Tibial nerve (tissue), 4 donors: ENCODE measurements around the gene ZBTB34. TPM values are rescaled to one million over a fixed set of nuclear protein-coding genes. Genes with fewer than 3 reads are reported as not detected.

Experiments
- DNase-seq, 2 donors: peaks; one replicate each; pipeline ENCODE4 v3.0.0-alpha.2; 2019; ENCODE audit warnings: low spot score in 2 of 2
- H3K27ac ChIP-seq, 4 donors: fragments of 200-600 bp; sonication (generic) in 3 of 4; one replicate each; pipeline ENCODE4 v1.5.1; 2017 to 2019; ENCODE audit warnings: mild to moderate bottlenecking in 1 of 4
- H3K27me3 ChIP-seq, 2 donors: fragments of 200-600 bp; sonication (generic) in 1 of 2; one replicate each; pipeline versions ENCODE4 v1.5.1 to v1.6.0; 2017 to 2019
- H3K36me3 ChIP-seq, 3 donors: fragments of 200-600 bp; sonication (generic); one replicate each; pipeline ENCODE4 v1.5.1; 2018 to 2019
- H3K4me1 ChIP-seq, 4 donors: fragments of 200-600 bp; sonication (generic) in 3 of 4; one replicate each; pipeline ENCODE4 v1.5.1; 2017 to 2019
- H3K4me3 ChIP-seq, 4 donors: fragments of 200-600 bp; sonication (generic) in 3 of 4; one replicate each; pipeline ENCODE4 v1.5.1; 2017 to 2019; ENCODE audit warnings: mild to moderate bottlenecking in 1 of 4, moderate library complexity in 1 of 4
- H3K9me3 ChIP-seq, 4 donors: fragments of 200-600 bp; sonication (generic) in 3 of 4; one replicate each; pipeline ENCODE4 v1.5.1; 2017 to 2019
- CTCF ChIP-seq, 5 experiments: fragments of 200-600 bp in 3 of 5; fragments of 450-650 bp in 2 of 5; sonication (generic) in 3 of 5; IDR thresholded peaks; one replicate each; pipeline ENCODE4 v1.5.1; 2016 to 2019; ENCODE audit warnings: antibody characterized with exemption in 5 of 5, mild to moderate bottlenecking in 3 of 5, moderate library complexity in 2 of 5
- EP300 ChIP-seq, 2 donors: sonication (generic); formaldehyde crosslinking; IDR thresholded peaks; one replicate each; pipeline ENCODE4 v1.6.1; 2017; ENCODE audit warnings: antibody characterized with exemption in 2 of 2, mild to moderate bottlenecking in 1 of 2
- POLR2A ChIP-seq, 2 donors: fragments of 450-650 bp; IDR thresholded peaks; one replicate each; pipeline ENCODE4 v1.6.1; 2017; ENCODE audit warnings: antibody characterized with exemption in 2 of 2, mild to moderate bottlenecking in 2 of 2, moderate library complexity in 2 of 2
- WGBS, 2 donors: methylation state at CpG; one replicate each; pipeline ENCODE4 v1.1.5; 2018; 5-methylcytosine and 5-hydroxymethylcytosine counted together
- total RNA-seq, 4 donors: library from RNA; depleted of rRNA; stranded (reverse); fragments of >200 nt; gene quantifications; one replicate each; pipeline ENCODE4 v1.1.0, GENCODE V29; 2016

Gene ZBTB34
- total RNA-seq, 4 donors from 2014 or later: 10.8 to 14.0 (median 11.7) TPM

DNA sequence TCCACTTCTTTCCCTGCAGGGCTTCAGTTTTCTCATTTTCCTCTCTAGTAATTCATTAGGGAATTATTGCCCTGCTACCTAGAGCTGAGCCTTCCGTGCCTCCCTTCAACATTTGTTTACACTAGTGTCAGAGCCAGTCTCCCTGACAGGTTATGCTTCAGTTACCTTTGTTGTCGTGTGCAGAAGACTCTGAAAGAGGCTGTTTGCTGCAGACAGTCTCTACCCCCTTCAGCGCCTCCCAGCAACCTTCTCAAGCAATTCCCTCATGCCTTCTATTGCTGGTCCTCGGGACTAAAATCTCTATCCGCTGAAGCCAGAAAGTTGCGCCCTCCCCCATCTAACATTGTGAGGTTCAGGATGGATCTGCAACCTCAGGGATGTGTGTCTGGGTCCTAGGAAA is 67.0 kb downstream of the ZBTB34 start:
- no peaks in the 10 kb centered on the region for H3K36me3 ChIP-seq
- 50 to 54% methylated on average over 6 of the region's 6 CpGs for WGBS, 2 donors
- no peak overlapping the region for H3K4me3 ChIP-seq
- TF ChIP-seq POLR2A (IDR thresholded peaks at IDR 0.05): no peak
- TF ChIP-seq EP300 (IDR thresholded peaks at IDR 0.05): no peak
- no peak for TF ChIP-seq CTCF (IDR thresholded peaks at IDR 0.05)
- H3K27ac ChIP-seq: no peak overlapping the region
- no peaks in the 10 kb centered on the region for H3K9me3 ChIP-seq
- no peak for DNase-seq
- no peaks in the 10 kb centered on the region for H3K27me3 ChIP-seq
- H3K4me1 ChIP-seq: no peaks in the 10 kb centered on the region

- H3K27ac ChIP-seq: no peak overlapping the region
- DNase-seq: no peak
- TF ChIP-seq EP300 (IDR thresholded peaks at IDR 0.05): no peak
- no peak for TF ChIP-seq CTCF (IDR thresholded peaks at IDR 0.05)
- TF ChIP-seq POLR2A (IDR thresholded peaks at IDR 0.05): no peak
- H3K4me1 ChIP-seq: no peaks in the 10 kb centered on the region
- H3K27me3 ChIP-seq: no peaks in the 10 kb centered on the region
- H3K36me3 ChIP-seq: no peaks in the 10 kb centered on the region
- no peak overlapping the region for H3K4me3 ChIP-seq
- no peaks in the 10 kb centered on the region for H3K9me3 ChIP-seq
- WGBS, 2 donors: 77 to 82% methylated on average over 11 of the region's 11 CpGs
Measured at GRCh38 chr9:126932871-126933321, 72.5 kb downstream of the ZBTB34 start.

DNA sequence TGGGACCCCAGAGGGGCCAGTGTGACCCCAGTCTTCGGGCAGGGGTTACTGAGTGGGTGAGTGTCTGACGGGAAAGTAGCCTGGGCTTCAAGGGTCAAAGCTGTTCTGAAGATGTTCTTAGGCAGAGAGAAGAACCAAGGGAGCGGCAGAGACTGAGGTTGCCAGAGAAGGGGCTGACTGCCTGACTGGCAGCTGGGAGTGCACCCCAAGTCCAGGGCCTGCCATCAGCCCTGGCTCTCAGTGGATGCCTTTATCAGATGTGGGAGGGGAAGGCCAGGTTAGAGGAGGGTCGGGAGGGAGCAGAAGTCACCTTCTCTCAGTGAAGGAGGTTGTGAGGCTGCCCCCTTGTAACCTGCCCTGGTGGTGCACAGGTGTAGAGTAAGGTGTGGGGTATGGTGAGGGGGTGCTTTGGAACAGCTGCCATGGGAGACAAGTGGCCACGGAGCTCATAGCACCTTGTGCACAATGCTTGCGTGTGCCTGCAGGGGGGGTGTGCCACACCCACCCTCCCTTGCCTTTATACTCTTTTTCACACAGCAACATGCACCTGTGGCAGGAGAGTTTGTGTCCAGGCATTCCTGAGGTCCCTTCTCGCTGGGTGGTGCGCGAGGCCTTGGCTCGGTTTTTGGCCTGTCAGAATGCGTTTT is 73.0 kb downstream of the ZBTB34 start:
- TF ChIP-seq CTCF (IDR thresholded peaks at IDR 0.05) (no peak), EP300 (IDR thresholded peaks at IDR 0.05) (no peak), POLR2A (IDR thresholded peaks at IDR 0.05) (no peak)

DNA sequence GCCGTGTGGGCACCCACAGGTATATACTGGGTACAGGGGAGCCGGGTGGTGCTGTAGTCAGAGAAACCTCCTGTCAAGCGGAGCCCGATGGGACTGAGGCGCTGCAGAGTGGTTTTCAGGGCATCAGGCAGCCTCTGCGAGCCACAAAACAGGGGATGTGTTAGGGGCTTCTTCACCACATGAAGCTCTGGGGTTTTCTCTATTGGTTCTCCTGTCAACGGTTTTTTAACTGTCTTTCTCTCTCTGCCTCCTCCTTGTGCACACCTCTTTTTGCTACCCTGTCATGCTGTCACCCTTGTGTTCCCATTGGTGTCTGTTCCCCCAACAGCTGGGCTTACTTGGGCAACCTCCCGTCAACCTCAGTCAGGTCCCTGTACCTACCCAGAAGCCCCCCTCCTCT is 74.0 kb downstream of the ZBTB34 start:
- Histone ChIP-seq H3K36me3 (no peaks in the 10 kb centered on the region), H3K4me3 (no peak overlapping the region), H3K4me1 (no peaks in the 10 kb centered on the region), H3K27me3 (no peaks in the 10 kb centered on the region), H3K9me3 (no peaks in the 10 kb centered on the region), H3K27ac (no peak overlapping the region)
- 89 to 92% methylated on average over 8 of the region's 8 CpGs for WGBS, 2 donors
- TF ChIP-seq EP300 (IDR thresholded peaks at IDR 0.05) (no peak), CTCF (IDR thresholded peaks at IDR 0.05) (no peak), POLR2A (IDR thresholded peaks at IDR 0.05) (no peak)
- no peak for DNase-seq

More for the DNA sequence above, 73.0 kb downstream of the ZBTB34 start:
- Histone ChIP-seq H3K27me3 (no peaks in the 10 kb centered on the region), H3K36me3 (no peaks in the 10 kb centered on the region), H3K4me3 (no peak overlapping the region), H3K27ac (no peak overlapping the region), H3K4me1 (no peaks in the 10 kb centered on the region), H3K9me3 (no peaks in the 10 kb centered on the region)
- 83 to 91% methylated on average over 11 of the region's 11 CpGs for WGBS, 2 donors
- no peak for DNase-seq

Other genes starting within 250 kb of the ZBTB34 start
- 1 to 10 TPM in 1 of 4 donors, under 1 TPM in 2, not detected in 1; 0.60 to 1.5 (median 0.78) TPM for gene LMX1B, start 246.7 kb upstream of the ZBTB34 start, total RNA-seq
- gene ZBTB43, start 55.6 kb upstream of the ZBTB34 start, total RNA-seq: 10 to 100 TPM in 2 of 4 donors, 1 to 10 TPM in 2; 6.0 to 10.4 (median 9.4) TPM
- gene RALGPS1, start 54.1 kb downstream of the ZBTB34 start, total RNA-seq: 1 to 10 TPM; 3.3 to 9.8 (median 6.7) TPM